Measurements from ENCODE around the gene SIK2.

SIK2 gene

GRCh38 chr11:111575740-111576139 lies 26.5 kb upstream of the SIK2 start:
- Histone ChIP-seq H3K4me3 (replicated peaks; ENCODE audit: insufficient read depth, low read length) (no peak overlapping the region), H3K27me3 (ENCODE audit: insufficient read depth, poor library complexity, severe bottlenecking) (no peaks in the 10 kb centered on the region), H3K27ac (replicated peaks) (no peak overlapping the region)
- no peak for TF ChIP-seq GABPA (IDR thresholded peaks at IDR 0.05; ENCODE audit: low read depth)
- TF ChIP-seq CTCF (IDR thresholded peaks at IDR 0.05; ENCODE audit: insufficient read depth, low read length), result no peak
- no peak for TF ChIP-seq SPI1 (IDR thresholded peaks at IDR 0.05; ENCODE audit: borderline replicate concordance, low read depth)
- TF ChIP-seq, protein P1, sequence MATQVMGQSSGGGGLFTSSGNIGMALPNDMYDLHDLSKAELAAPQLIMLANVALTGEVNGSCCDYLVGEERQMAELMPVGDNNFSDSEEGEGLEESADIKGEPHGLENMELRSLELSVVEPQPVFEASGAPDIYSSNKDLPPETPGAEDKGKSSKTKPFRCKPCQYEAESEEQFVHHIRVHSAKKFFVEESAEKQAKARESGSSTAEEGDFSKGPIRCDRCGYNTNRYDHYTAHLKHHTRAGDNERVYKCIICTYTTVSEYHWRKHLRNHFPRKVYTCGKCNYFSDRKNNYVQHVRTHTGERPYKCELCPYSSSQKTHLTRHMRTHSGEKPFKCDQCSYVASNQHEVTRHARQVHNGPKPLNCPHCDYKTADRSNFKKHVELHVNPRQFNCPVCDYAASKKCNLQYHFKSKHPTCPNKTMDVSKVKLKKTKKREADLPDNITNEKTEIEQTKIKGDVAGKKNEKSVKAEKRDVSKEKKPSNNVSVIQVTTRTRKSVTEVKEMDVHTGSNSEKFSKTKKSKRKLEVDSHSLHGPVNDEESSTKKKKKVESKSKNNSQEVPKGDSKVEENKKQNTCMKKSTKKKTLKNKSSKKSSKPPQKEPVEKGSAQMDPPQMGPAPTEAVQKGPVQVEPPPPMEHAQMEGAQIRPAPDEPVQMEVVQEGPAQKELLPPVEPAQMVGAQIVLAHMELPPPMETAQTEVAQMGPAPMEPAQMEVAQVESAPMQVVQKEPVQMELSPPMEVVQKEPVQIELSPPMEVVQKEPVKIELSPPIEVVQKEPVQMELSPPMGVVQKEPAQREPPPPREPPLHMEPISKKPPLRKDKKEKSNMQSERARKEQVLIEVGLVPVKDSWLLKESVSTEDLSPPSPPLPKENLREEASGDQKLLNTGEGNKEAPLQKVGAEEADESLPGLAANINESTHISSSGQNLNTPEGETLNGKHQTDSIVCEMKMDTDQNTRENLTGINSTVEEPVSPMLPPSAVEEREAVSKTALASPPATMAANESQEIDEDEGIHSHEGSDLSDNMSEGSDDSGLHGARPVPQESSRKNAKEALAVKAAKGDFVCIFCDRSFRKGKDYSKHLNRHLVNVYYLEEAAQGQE (IDR thresholded peaks at IDR 0.05; ENCODE audit: insufficient replicate concordance, low read depth), result no peak
- no peak for TF ChIP-seq POLR2AphosphoS5 (IDR thresholded peaks at IDR 0.05; ENCODE audit: low read depth)
- no peak for DNase-seq (ENCODE audit: low read depth in 1 of 2, low spot score in 1 of 2)

- DNase-seq (ENCODE audit: low read depth in 1 of 2, low spot score in 1 of 2), result no peak
- TF ChIP-seq SPI1 (IDR thresholded peaks at IDR 0.05; ENCODE audit: borderline replicate concordance, low read depth) (no peak), CTCF (IDR thresholded peaks at IDR 0.05; ENCODE audit: insufficient read depth, low read length) (no peak), GABPA (IDR thresholded peaks at IDR 0.05; ENCODE audit: low read depth) (no peak), POLR2AphosphoS5 (IDR thresholded peaks at IDR 0.05; ENCODE audit: low read depth) (no peak)
- TF ChIP-seq, protein P1 (IDR thresholded peaks at IDR 0.05; ENCODE audit: insufficient replicate concordance, low read depth), result no peak
- no peak overlapping the region for H3K4me3 ChIP-seq (replicated peaks; ENCODE audit: insufficient read depth, low read length)
- H3K27ac ChIP-seq (replicated peaks), result no peak overlapping the region
- H3K27me3 ChIP-seq (ENCODE audit: insufficient read depth, poor library complexity, severe bottlenecking), result no peaks in the 10 kb centered on the region
These were observed 24.4 kb upstream of the SIK2 start for GRCh38 chr11:111577821-111578220.

GRCh38 chr11:111581341-111581740 lies 20.9 kb upstream of the SIK2 start:
- TF ChIP-seq CTCF (IDR thresholded peaks at IDR 0.05; ENCODE audit: insufficient read depth, low read length) (no peak), SPI1 (IDR thresholded peaks at IDR 0.05; ENCODE audit: borderline replicate concordance, low read depth) (no peak), GABPA (IDR thresholded peaks at IDR 0.05; ENCODE audit: low read depth) (no peak), POLR2AphosphoS5 (IDR thresholded peaks at IDR 0.05; ENCODE audit: low read depth) (no peak)
- TF ChIP-seq, protein P1 (IDR thresholded peaks at IDR 0.05; ENCODE audit: insufficient replicate concordance, low read depth), result no peak

More at GRCh38 chr11:111581341-111581740, 20.9 kb upstream of the SIK2 start:
- Histone ChIP-seq H3K27me3 (ENCODE audit: insufficient read depth, poor library complexity, severe bottlenecking) (no peaks in the 10 kb centered on the region), H3K4me3 (replicated peaks; ENCODE audit: insufficient read depth, low read length) (no peak overlapping the region), H3K27ac (replicated peaks) (no peak overlapping the region)
- no peak for DNase-seq (ENCODE audit: low read depth in 1 of 2, low spot score in 1 of 2)
